Measurements from ENCODE around the gene SARDH. TPM values are rescaled to one million over a fixed set of nuclear protein-coding genes. Genes with fewer than 3 reads are reported as not detected.

Gene SARDH
- total and polyA plus RNA-seq, 2 of the 8 experiments (the other 6 are each of a cell fraction or from before 2014, with no cell fraction given), result 6.4 to 7.4 TPM

GRCh38 chr9:133690081-133690561 is 48.0 kb downstream of the SARDH start:
- no peaks in the 10 kb centered on the region for H3K79me1 ChIP-seq (ENCODE audit: low read depth, low read length)
- WGBS, 2 experiments (ENCODE audit: extremely low coverage in 1 of 2, insufficient coverage in 1 of 2, insufficient read length in 1 of 2, insufficient replicate concordance in 2 of 2, low coverage in 1 of 2, low lambda C conversion rate in 2 of 2, missing lambda C conversion rate in 1 of 2), result 92% methylated on average over 11 of the region's 11 CpGs; no CpG with 5 or more reads in 1 of the 2 experiments
- H2AK5ac ChIP-seq (ENCODE audit: low read depth, low read length), result no peak overlapping the region
- H3K36me3 ChIP-seq (ENCODE audit: control insufficient read depth in 2 of 4, insufficient read depth in 4 of 4, low read length in 3 of 4), result no peaks in the 10 kb centered on the region
- H3K9me3 ChIP-seq (ENCODE audit: insufficient read depth in 2 of 2, low read depth in 1 of 2, low read length in 1 of 2), result no peaks in the 10 kb centered on the region
- no peaks in the 10 kb centered on the region; a peak in 1 of 7 replicates for H3K27me3 ChIP-seq (replicated peaks in 1 of 4; ENCODE audit: control insufficient read depth in 3 of 4, extremely low read depth in 1 of 4, insufficient read depth in 3 of 4, low read length in 3 of 4)
- no peaks in the 10 kb centered on the region; a peak in 1 of 7 replicates for H3K4me1 ChIP-seq (replicated peaks in 1 of 4; ENCODE audit: control insufficient read depth in 3 of 4, insufficient read depth in 4 of 4, low read length in 3 of 4)
- H2BK20ac ChIP-seq (ENCODE audit: low read length), result no peak overlapping the region
- H3K18ac ChIP-seq (ENCODE audit: extremely low read depth, low read length), result no peak overlapping the region
- H3K56ac ChIP-seq (replicated peaks; ENCODE audit: insufficient read length, low read depth, low read length), result no peak overlapping the region
- no peak overlapping the region for H3K4ac ChIP-seq (replicated peaks; ENCODE audit: insufficient read length, low read depth, low read length)
- POLR2A ChIA-PET (ENCODE audit: partially characterized antibody), result no interaction called here
- H2BK5ac ChIP-seq (ENCODE audit: low read depth, low read length), result no peak overlapping the region
- no peak overlapping the region for H4K91ac ChIP-seq (replicated peaks; ENCODE audit: insufficient read length, low read length)
- H3K4me3 ChIP-seq (ENCODE audit: extremely low read depth in 1 of 4, insufficient read depth in 2 of 4, low read depth in 3 of 4, low read length in 4 of 4), result no peak overlapping the region
- H3K27ac ChIP-seq (ENCODE audit: low read depth, low read length), result no peak overlapping the region
- H2AFZ ChIP-seq (ENCODE audit: low read length), result no peak overlapping the region
- no peak overlapping the region for H4K5ac ChIP-seq (ENCODE audit: insufficient read length, low read depth, low read length)
- DNase-seq (ENCODE audit: low read depth in 1 of 2, low spot score in 2 of 2) (no peak), FAIRE-seq (no peak)
- no peak overlapping the region for H3K9ac ChIP-seq (replicated peaks in 1 of 4; ENCODE audit: extremely low read depth in 1 of 4, low read depth in 3 of 4, low read length in 3 of 4)
- H2BK12ac ChIP-seq (ENCODE audit: low read depth, low read length), result no peak overlapping the region
- H3K23me2 ChIP-seq (ENCODE audit: low read depth, low read length), result no peaks in the 10 kb centered on the region
- no peak overlapping the region for H3K14ac ChIP-seq (ENCODE audit: insufficient read length)
- TF ChIP-seq CHD1 (IDR thresholded peaks at IDR 0.05; ENCODE audit: low read depth, low read length) (no peak), GTF2F1 (IDR thresholded peaks at IDR 0.05; ENCODE audit: borderline replicate concordance, low read depth, low read length) (no peak), SIN3A (conservative IDR thresholded peaks at IDR 0.05 in 1 of 2, IDR thresholded peaks at IDR 0.05 in 1 of 2; ENCODE audit: low read depth in 1 of 2, low read length in 2 of 2) (no peak), BACH1 (IDR thresholded peaks at IDR 0.05; ENCODE audit: low read length) (no peak), MAFK (IDR thresholded peaks at IDR 0.05; ENCODE audit: low read depth, low read length) (no peak), TEAD4 (IDR thresholded peaks at IDR 0.05; ENCODE audit: low read depth, low read length) (no peak), TBP (IDR thresholded peaks at IDR 0.05; ENCODE audit: low read depth, low read length) (no peak)
- no peaks in the 10 kb centered on the region for H4K20me1 ChIP-seq (replicated peaks in 1 of 2; ENCODE audit: control insufficient read depth in 1 of 2, insufficient read depth in 2 of 2, low read length in 2 of 2)
- CTCF ChIA-PET (ENCODE audit: partially characterized antibody), result interaction anchor here (0.6 kb wide), 1 partner anchor 23 kb away, joined by 5 read pairs; no protein-coding TSS in a partner anchor
- H3K4me2 ChIP-seq (ENCODE audit: insufficient read depth in 1 of 2, low read depth in 2 of 2, low read length in 2 of 2), result no peak overlapping the region
- no peak overlapping the region for H2BK120ac ChIP-seq (replicated peaks; ENCODE audit: low read depth, low read length)
- no peak overlapping the region for H3K23ac ChIP-seq (ENCODE audit: insufficient read length)
- H4K8ac ChIP-seq (ENCODE audit: extremely low read depth, insufficient read depth, low read length), result no peak overlapping the region
- no peak overlapping the region for H2BK15ac ChIP-seq (ENCODE audit: low read length)
- no peaks in the 10 kb centered on the region for H3K79me2 ChIP-seq (ENCODE audit: control insufficient read depth in 1 of 2, insufficient read depth in 2 of 2, low read length in 2 of 2)
